HG03066 (cell line): Measurements from ENCODE around the gene CNTNAP2.
"Not testable (repeated sequence)": the region's sequence is repeated elsewhere in the genome, so short reads cannot be mapped to it uniquely, and the experiment has no call there.

Source experiments
- ATAC-seq: cut with Tn5 transposase; IDR thresholded peaks from one replicate; pipeline ENCODE4 v1.9.1; 2021; ENCODE audit warnings: low read depth; ENCODE audit not compliant: unreplicated experiment

The CNTNAP2 gene

DNA sequence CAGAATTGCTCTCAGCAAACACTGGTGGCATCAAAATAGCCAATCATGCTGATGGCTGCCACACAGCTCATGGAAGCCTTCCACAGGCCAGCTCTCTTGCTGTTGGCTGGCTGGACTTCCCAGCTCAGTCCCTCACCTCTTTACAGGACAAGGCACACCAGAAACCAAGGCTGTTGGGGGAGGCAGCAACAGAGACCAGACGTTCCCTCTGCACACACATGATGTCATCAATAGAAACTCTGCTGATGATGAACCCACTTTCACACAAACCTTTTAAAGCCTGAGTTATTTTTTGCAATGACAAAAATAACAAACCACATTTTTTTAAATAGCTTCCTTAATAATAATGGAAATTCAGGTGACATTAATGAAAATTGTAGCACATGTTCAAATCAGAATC is 2173.0 kb downstream of the CNTNAP2 start:
- peak; percentile 57 for ATAC-seq

DNA sequence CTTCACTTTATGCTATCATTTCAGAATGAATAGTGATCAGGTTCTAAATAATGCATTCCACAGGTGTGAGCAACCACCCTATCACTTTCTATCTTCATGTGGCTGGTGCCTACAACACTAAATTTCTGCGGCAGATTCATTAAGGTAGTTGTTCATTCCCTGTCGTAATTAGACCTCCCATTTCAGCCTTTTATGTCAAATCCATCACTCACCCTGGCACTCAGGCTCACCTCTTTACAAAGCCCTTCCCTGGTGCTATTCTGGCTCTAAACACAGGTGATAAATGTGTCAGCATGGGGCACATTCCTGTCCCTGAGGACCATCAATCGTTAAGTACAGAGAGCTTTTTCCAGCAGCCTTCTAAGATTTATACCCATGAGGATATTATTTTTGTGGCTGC is 2173.9 kb downstream of the CNTNAP2 start:
- no peak for ATAC-seq

DNA sequence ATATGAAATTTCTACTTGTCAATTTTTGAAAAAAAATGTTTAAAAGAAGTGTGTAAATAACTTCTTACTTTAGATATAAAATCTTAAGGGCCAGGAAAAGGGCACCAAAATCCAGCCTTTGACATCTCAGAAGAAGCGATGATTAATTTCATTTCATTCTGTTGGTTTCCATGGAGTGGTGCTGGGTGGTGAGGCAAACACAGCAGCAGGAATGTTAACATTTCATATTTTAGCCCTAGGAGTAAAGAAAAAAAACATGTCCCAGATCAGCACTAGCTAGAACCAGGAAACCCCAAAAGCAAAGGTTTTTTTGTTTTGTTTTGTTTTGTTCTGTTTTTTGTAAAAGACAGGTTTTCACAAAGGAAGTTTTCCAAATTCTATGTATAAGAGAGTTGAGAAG is 2175.2 kb downstream of the CNTNAP2 start:
- no peak for ATAC-seq

DNA sequence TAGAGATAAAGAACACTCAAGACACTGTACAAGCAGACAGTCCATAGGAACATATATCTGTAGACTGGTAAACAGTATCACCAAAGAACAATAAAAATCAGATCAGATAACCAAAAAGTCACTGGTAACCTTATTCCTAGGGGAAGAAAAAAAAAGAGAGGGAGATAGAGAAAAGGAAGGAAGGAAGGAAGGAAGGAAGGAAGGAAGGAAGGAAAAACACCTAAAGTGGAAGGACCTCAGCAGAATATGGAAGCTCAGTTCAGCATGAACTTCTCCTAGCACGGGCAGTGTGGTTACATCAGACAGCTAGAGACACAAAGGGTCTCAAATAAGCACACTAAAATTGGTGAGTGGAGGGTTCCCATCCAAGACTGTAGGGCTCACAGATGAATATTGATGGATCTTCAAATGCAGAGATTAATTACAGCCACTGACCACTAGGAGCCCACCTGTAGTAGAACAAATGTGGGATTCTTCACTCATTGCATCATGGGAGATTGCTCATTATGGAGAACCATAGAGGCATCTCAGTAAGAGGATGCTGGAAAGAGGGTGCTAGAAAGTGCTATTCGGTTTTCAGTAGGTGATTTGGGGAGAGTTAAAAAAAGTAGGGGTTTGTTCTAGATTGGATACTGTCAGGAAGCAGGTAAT is 2180.5 kb downstream of the CNTNAP2 start:
- ATAC-seq, result no peak

DNA sequence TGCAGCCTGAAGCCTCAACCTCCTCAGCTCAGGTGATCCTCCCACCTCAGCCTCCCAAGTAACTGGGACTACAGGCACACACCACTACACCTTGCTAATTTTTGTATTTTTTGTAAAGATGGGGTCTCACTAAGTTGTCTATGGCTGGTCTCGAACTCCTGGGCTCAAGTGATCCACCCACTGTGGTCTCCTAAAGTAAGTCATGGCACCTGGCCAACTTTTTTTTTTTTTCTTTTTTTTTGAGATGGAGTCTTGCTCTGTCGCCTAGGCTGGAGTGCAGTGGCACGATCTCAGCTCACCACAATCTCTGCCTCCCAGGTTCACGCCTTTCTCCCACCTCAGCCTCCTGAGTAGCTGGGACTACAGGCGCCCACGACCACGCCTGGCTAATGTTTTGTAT is 2182.2 kb downstream of the CNTNAP2 start:
- ATAC-seq, result not testable (repeated sequence)

DNA sequence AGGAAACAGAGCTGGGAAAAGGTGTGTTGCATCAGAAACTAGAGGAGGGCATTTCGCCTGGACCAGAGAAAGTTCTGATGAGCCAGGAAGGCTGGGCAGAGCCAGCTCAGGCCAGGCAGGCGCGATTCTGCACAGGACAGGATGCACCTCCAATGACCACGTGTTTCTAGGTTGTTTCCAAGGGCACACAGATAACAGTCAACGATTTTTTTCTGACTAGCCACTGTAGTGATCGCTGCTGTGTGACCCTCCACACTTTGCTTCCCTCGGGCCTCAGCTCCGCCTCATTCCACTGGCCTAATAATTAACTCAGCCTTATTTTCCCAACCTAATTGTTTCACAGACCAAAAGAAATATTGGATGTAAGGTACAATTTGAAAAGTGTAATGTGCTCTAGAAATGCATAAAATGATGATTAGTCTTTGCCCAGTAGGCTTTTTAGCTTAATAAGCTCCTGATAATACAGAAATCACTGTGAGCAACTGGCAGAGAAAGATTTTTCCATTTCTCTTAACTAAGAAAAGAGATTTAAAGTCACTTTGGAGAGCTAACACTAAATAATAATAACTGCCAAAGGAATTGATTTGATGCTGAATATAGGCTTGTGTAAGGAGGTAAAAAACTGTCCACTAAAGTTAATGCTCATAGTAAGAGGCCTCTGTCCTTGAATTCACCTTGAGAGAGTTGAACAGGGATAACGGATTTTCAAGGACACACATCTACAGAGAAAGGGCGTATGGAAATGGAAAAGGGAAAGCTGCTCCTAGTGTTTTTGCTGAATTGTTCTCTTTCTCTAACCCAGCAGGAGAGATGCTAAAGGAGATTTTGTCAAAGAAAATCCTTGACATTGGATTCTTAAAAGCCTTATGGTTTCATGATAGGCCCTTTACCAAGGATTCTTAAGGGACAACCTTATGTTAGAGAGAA is 2183.0 kb downstream of the CNTNAP2 start:
- ATAC-seq, result no peak

DNA sequence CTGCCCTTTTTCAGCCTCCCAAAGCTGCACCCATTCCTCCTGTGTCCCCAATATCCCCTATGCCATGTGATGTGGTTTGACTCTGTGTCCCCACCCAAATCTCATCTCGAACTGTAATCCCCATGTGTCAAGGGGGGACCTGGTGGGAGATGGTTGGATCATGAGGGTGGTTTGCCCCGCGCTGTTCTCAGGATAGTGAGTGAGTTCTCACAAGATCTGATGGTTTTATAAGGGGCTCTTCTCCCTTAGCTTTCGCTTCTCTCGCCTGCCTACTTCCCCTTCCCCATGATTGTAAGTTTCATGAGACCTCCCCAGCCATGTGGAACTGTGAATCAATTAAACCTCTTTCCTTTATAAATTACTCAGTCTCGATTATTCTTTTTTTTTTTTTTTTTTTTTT is 2185.8 kb downstream of the CNTNAP2 start:
- not testable (repeated sequence) for ATAC-seq

DNA sequence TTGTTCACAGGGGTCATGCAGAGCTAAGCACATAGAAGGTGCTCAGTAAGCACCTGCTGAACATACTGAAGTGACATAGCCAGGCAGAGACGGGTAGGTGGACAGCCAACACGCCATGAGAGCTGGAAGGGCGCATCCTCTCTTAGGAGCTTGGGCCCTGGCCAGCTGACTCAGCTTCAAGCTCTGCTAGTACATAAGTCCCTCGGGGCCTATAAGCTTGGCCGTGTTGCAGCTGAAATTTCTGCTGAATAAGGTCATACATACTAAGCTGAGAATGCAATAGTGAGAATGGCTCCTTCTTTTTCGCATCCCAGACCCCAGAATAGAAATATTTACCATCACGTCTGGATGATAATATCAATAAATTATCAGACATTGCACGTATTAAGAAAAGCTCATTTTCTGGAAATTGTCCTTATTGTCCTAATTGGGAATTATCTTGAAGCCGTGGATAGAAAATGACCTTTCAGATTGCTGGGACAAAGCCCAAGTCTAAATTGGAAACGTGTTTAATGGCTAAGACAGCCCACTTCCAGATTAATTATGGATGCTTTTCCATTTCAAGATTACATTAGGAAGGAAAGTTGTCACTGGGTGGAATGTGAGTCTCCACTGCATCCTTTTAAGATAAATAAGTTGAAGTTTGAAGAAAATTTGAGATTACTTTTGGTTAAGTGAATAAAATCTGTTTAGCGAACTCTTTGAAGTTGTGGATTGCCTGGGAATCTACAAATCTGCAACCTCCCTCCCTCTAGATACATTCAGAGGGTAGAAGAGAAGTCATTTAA is 2186.9 kb downstream of the CNTNAP2 start:
- ATAC-seq, result no peak

DNA sequence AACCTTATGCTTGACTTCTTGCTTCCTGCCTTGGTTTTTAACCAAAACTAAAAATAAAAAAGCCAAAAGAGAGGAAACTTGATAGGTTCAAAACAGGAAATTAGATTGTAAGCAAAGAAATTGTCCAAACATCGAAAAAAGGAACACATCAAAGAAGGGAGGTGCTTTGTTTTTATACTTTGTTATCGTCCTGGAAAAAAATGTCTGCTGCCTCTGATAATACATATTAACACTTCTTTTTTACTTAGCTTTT is 2187.4 kb downstream of the CNTNAP2 start:
- ATAC-seq, result no peak

DNA sequence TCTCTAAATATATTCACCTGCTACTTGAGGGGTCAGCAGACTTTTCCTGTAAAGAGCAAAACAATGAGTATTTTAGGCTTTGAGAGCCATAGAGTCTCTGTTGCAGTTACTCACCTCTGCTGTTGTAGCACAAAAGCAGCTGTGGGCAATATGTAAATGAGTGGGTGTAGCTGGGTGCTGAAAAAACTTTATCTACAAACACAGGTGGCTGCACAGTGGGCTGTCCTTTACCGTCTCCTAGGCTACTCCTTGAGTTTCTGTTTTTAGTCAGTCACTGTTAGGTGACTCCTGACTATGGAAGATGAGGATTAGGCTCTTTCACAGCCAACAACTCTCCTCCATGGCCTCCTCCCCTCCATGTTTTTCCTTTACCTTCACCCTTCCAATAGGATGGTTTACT is 2187.9 kb downstream of the CNTNAP2 start:
- ATAC-seq, result no peak

DNA sequence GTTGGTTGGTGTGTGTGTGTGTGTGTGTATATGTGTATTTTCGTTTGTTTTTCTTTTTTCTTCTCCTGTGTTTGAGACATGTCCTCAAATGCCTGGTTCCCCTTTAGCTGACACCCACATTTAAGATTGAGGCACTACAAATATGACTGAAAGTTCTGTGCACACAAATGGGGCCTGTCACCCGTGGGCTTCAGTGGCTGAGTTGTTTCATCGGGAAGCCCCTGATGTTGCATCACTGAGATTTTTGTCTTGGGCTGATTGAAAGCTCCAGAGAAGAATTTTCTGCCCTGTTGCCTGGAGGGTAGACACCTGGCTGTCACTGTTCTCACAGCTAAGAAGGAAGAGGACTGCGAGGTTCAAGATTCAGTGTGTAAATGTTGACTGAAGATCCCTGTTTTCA is 2190.2 kb downstream of the CNTNAP2 start:
- no peak for ATAC-seq

DNA sequence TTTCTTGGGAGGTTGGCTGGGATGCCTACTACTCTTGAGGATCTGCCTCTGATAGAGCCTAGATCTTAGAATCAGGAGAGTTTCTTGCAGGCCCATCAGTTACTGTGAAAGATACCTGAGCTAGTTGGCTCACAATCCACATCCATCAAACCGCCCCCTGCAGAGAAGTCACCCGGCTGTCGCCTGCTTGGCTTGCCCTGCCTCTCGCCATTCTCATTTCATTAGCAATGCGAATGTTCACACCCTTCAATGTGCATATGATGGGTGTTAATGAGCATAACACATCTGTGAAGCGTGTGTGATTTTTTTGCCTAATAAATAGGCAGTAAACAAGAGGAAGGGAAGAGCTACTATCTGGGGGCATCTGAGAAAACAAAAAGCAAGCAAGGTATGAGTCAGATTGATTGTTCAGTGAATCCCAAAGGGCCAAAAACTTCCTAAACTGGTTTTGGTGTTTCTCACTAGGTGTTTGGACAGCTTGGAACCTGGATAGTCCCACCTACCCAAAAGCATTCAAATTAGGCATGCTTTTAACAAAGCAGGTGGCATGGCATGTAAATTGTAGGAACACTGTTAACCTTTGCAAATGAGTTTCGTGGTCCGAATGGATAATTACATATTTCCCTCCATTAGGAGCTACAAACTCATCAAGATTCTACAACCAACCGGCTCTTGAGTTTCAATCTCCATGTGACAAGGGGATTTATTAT is 2201.7 kb downstream of the CNTNAP2 start:
- no peak for ATAC-seq

DNA sequence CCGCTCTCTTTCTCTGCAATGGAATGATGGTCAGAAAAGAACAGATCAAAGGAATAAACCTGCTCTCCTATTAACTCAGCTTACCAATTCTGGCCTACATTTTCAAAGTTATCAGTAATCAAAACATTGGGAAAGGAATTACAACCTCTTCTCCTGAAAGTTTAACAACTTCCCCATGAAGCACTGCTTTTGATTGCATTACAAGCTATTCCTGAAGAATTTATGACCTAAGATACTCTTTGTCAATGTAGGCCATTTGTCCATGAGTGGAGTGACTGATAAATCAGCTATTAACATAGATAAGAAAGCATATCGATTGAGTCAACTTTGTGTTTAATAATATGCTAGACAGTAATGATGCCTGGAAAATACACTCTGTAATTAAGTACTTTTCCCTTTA is 2202.2 kb downstream of the CNTNAP2 start:
- ATAC-seq, result no peak

DNA sequence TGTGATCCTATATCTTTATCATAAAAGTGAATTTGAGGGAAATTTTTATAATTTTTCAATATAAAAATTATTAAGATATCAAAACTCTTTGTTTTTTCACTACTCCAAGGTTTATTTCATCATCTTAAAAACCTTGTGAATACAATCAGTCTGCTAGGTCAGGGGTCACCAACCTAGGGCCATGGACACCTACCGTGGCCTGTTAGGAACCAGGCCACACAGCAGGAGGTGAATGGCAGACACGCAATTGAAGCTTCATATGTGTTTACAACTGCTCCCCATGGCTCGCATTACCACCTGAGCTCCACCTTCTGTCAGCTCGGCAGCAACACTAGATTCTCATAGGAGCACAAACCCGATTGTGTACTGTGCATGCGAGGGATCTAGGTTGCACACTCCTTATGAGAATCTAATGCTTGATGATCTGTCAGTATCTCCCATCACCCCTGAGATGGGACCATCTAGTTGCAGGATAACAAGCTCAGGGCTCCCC is 2202.8 kb downstream of the CNTNAP2 start:
- no peak for ATAC-seq

DNA sequence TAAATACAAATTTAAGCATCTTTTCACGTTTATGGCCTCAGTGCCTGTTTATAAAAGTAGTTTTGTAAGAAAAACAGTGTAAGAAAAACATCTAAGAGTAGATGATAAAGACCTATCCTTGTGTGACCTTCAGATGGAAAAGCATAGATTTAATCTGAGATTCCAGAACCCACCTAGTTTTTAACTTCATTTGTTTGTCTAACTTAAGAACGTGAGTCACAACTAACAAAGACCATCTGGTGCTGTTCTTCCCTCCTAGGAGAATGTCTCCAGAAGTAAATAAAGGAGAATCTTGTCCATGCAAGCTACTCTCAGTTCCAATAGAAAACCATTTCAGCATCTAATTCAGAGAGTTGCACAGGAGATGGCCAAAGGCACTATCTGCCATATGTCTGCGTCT is 2208.6 kb downstream of the CNTNAP2 start:
- ATAC-seq, result no peak

DNA sequence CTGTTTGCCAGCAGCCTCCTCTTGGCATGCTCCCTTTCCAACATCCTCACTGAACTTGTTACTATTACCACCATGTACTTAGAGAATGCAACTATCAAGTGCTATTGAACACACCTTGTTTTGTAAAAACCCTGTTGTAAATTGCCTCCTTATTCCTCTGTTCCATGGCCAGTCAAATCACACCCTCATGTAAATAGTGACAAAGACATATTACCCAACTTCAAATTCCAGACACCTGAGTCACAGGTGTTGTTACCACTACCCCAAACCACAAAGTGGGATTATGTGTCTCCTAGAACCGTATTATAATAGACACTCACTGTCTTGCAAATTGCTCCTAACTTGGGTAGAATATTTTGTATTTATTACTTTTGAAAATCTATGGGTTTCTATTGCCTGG is 2210.8 kb downstream of the CNTNAP2 start:
- no peak for ATAC-seq

DNA sequence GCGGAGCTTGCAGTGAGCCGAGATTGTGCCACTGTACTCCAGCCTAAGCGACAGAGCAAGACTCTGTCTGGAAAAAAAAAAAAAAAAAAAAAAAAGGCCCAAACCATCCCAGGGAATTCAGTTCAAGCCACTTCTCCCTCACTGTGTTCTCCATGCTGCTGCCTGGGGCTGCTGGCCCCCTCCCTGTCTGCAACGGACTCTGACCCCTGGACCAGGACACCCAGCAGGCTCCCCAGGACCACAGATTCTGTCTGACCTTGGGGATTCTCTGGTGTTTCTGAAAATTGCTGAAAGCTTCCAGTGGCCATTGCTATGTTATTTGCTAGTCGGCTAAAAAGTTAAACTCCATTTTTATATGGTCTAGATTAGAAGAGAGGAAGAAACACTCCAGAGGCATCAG is 2212.3 kb downstream of the CNTNAP2 start:
- no peak for ATAC-seq

DNA sequence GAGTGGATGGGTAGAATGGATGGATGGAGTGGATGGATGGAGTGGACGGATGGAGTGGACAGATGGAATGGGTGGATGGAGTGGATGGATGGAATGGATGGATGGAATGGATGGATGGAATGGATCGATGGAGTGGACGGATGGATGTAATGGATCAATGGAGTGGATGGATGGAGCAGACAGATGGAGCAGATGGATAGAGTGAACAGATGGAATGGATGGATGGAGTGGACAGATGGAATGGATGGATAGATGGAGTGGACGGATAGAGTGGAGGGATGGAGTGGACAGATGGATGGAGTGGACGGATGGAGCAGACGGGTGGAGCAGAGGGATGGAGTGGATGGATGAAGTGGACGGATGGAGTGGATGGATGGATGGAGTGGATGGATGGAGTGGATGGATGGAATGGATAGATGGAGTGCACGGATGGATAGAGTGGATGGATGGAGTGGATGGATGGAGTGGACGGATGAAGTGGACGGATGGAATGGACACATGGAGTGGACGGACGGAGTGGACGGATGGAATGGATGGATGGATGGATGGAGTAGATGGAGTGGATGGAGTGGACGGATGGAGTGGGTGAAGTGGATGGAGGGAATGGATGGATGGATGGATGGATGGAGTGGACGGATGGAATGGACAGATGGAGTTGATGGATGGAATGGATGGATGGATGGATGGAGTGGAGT is 2213.7 kb downstream of the CNTNAP2 start:
- ATAC-seq, result no peak

DNA sequence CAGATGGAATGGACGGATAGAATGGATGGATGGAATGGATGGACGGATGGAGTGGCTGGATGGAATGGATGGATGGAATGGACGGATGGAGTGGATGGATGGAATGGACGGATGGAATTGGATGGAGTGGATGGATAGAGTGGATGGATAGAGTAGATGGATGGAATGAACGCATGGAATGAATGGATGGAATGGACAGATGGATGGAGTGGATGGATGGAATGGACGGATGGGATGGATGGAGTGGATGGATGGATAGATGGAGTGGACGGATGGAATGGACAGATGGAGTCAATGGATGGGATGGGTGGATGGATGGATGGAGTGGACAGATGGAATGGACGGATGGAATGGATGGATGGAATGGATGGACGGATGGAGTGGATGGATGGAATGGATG is 2214.2 kb downstream of the CNTNAP2 start:
- ATAC-seq, result no peak

DNA sequence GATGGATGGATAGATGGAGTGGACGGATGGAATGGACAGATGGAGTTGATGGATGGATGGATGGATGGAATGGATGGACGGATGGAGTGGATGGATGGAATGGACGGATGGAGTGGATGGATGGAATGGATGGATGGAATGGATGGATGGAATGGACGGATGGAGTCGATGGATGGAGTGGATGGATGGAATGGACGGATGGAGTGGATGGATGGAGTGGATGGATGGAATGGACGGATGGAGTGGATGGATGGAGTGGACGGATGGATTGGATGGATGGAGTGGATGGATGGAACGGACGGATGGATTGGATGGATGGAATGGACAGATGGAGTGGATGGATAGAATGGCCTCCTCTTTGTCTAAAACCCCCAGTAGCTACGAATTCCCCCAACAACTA is 2214.9 kb downstream of the CNTNAP2 start:
- ATAC-seq, result not testable (repeated sequence)
